Renal cortical epithelial cell (primary cell): ENCODE results near the gene AREG. TPM values are rescaled to one million over a fixed set of nuclear protein-coding genes. Genes with fewer than 3 reads are reported as not detected.

Experiments used
- DNase-seq: peaks from one replicate; pipeline ENCODE4 v3.0.0-alpha.2; 2011; ENCODE audit warnings: low read depth
- total RNA-seq: library from RNA; depleted of rRNA; stranded (reverse); fragments of >200 nt; gene quantifications from 2 replicates; pipeline ENCODE4 v1.2.3, GENCODE V29; 2014

Gene AREG
- total RNA-seq, 1 donor from 2014 or later, result 12.2 TPM

- no peak for DNase-seq
Observed at GRCh38 chr4:74456849-74457395, 12.0 kb downstream of the AREG start.

- no peak for DNase-seq
Observed at GRCh38 chr4:74460833-74461232, 15.9 kb downstream of the AREG start.

GRCh38 chr4:74463123-74463522 is 18.2 kb downstream of the AREG start:
- no peak for DNase-seq

GRCh38 chr4:74464291-74464690 is 19.4 kb downstream of the AREG start:
- no peak for DNase-seq

GRCh38 chr4:74466242-74466641 is 21.3 kb downstream of the AREG start:
- no peak for DNase-seq

GRCh38 chr4:74471264-74471663 is 26.3 kb downstream of the AREG start:
- peak; percentile 11 for DNase-seq

- peak; percentile 94 for DNase-seq
Observed at GRCh38 chr4:74473155-74473811, 28.3 kb downstream of the AREG start.

GRCh38 chr4:74474345-74475090 is 29.6 kb downstream of the AREG start:
- DNase-seq, result peak; percentile 59

GRCh38 chr4:74475091-74475800 is 30.3 kb downstream of the AREG start:
- DNase-seq, result peak; percentile 8

- no peak for DNase-seq
Observed at GRCh38 chr4:74475946-74476345, 31.0 kb downstream of the AREG start.

GRCh38 chr4:74479009-74479408 is 34.1 kb downstream of the AREG start:
- DNase-seq, result no peak

GRCh38 chr4:74480267-74480666 is 35.3 kb downstream of the AREG start:
- DNase-seq, result no peak

GRCh38 chr4:74481891-74482609 is 37.1 kb downstream of the AREG start:
- DNase-seq, result no peak

- no peak for DNase-seq
Observed at GRCh38 chr4:74483226-74483911, 38.4 kb downstream of the AREG start.

- no peak for DNase-seq
Observed at GRCh38 chr4:74486905-74487304, 42.0 kb downstream of the AREG start.

GRCh38 chr4:74487771-74488170 is 42.8 kb downstream of the AREG start:
- no peak for DNase-seq

- no peak for DNase-seq
Observed at GRCh38 chr4:74490736-74491135, 45.8 kb downstream of the AREG start.

GRCh38 chr4:74499986-74500781 is 55.2 kb downstream of the AREG start:
- DNase-seq, result peak; percentile 53

- DNase-seq, result peak; percentile 70
Observed at GRCh38 chr4:74501579-74501978, 56.6 kb downstream of the AREG start.

GRCh38 chr4:74503580-74503979 is 58.6 kb downstream of the AREG start:
- DNase-seq, result peak; percentile 33
